GM12878 (cell line): ENCODE results near the gene CACNA2D2. TPM values are rescaled to one million over a fixed set of nuclear protein-coding genes. Genes with fewer than 3 reads are reported as not detected.

Experiments used
- ATF3 ChIP-seq: IDR thresholded peaks from 2 replicates; pipeline ENCODE4 v1.6.1; 2011; ENCODE audit warnings: low read depth, mild to moderate bottlenecking, low read length, moderate library complexity, borderline replicate concordance; ENCODE audit errors: extremely low read depth
- CBFB ChIP-seq: IDR thresholded peaks from 2 replicates; pipeline ENCODE4 v1.6.1; 2016; ENCODE audit warnings: antibody characterized with exemption, low read depth
- CHD1 ChIP-seq: IDR thresholded peaks from 2 replicates; pipeline ENCODE4 v1.6.1; 2012; ENCODE audit warnings: low read depth, low read length, improper control_type of control experiment
- CREB1 ChIP-seq: IDR thresholded peaks from 2 replicates; pipeline ENCODE4 v1.6.1; 2012; ENCODE audit warnings: low read depth, mild to moderate bottlenecking, inconsistent platforms
- DPF2 ChIP-seq: fragments of 450-650 bp; IDR thresholded peaks from 2 replicates; pipeline ENCODE4 v1.6.1; 2017; ENCODE audit warnings: mild to moderate bottlenecking
- E2F8 ChIP-seq: fragments of 450-650 bp; IDR thresholded peaks from 2 replicates; pipeline ENCODE4 v1.6.1; 2018; ENCODE audit warnings: mild to moderate bottlenecking, low read depth, moderate library complexity; ENCODE audit not compliant: partially characterized antibody
- EGR1 ChIP-seq, 2 experiments: IDR thresholded peaks; 1 replicate in 1 of 2; 2 replicates in 1 of 2; pipeline ENCODE4 v1.6.1; 2011 to 2012; ENCODE audit warnings: low read depth in 2 of 2, low read length in 2 of 2, borderline replicate concordance in 1 of 2, mild to moderate bottlenecking in 1 of 2, moderate library complexity in 1 of 2
- ELK1 ChIP-seq: IDR thresholded peaks from 2 replicates; pipeline ENCODE4 v1.6.1; 2012; ENCODE audit warnings: low read depth, low read length, improper control_type of control experiment
- ESRRA ChIP-seq: IDR thresholded peaks from 2 replicates; pipeline ENCODE4 v1.6.1; 2012; ENCODE audit warnings: mild to moderate bottlenecking, low read length, improper control_type of control experiment
- FOXK2 ChIP-seq: fragments of 450-650 bp; IDR thresholded peaks from 2 replicates; pipeline ENCODE4 v1.6.1; 2017; ENCODE audit warnings: mild to moderate bottlenecking, moderate library complexity
- GATAD2B ChIP-seq: fragments of 450-650 bp; conservative IDR thresholded peaks from 2 replicates; pipeline ENCODE4 v1.6.1; 2017; ENCODE audit warnings: low read depth, mild to moderate bottlenecking, moderate library complexity
- HDAC2 ChIP-seq: fragments of 200-600 bp; sonication (generic); IDR thresholded peaks from 2 replicates; pipeline ENCODE4 v1.6.1; 2017
- MAX ChIP-seq: IDR thresholded peaks from 2 replicates; pipeline ENCODE4 v1.6.1; 2012; ENCODE audit warnings: low read depth, low read length, improper control_type of control experiment
- MEF2A ChIP-seq: IDR thresholded peaks from 2 replicates; pipeline ENCODE4 v1.6.1; 2011; ENCODE audit warnings: low read depth, mild to moderate bottlenecking, low read length, moderate library complexity; ENCODE audit not compliant: insufficient read depth
- MLLT1 ChIP-seq: fragments of 450-650 bp; IDR thresholded peaks from 2 replicates; pipeline ENCODE4 v1.6.1; 2016; ENCODE audit warnings: mild to moderate bottlenecking
- MXI1 ChIP-seq: fragments of 150-350 bp; IDR thresholded peaks from 2 replicates; pipeline ENCODE4 v1.6.1; 2011; ENCODE audit warnings: low read depth, mild to moderate bottlenecking, inconsistent platforms, low read length, improper control_type of control experiment
- NFXL1 ChIP-seq: fragments of 450-650 bp; IDR thresholded peaks from 2 replicates; pipeline ENCODE4 v1.6.1; 2017; ENCODE audit warnings: antibody characterized with exemption, mild to moderate bottlenecking, borderline replicate concordance
- NR2F1 ChIP-seq: fragments of 450-650 bp; conservative IDR thresholded peaks from 2 replicates; pipeline ENCODE4 v1.6.1; 2017; ENCODE audit warnings: mild to moderate bottlenecking
- PML ChIP-seq: IDR thresholded peaks from 2 replicates; pipeline ENCODE4 v1.6.1; 2012; ENCODE audit warnings: low read length, inconsistent platforms
- POLR2AphosphoS5 ChIP-seq: IDR thresholded peaks from 2 replicates; pipeline ENCODE4 v1.6.1; 2011; ENCODE audit warnings: mild to moderate bottlenecking, low read length, inconsistent platforms
- RCOR1 ChIP-seq: conservative IDR thresholded peaks from 2 replicates; pipeline ENCODE4 v1.6.1; 2012; ENCODE audit warnings: low read depth, low read length, improper control_type of control experiment
- SMAD1 ChIP-seq: fragments of 450-650 bp; IDR thresholded peaks from 2 replicates; pipeline ENCODE4 v1.6.1; 2018; ENCODE audit warnings: mild to moderate bottlenecking, low read depth; ENCODE audit not compliant: partially characterized antibody
- SP1 ChIP-seq: IDR thresholded peaks from one replicate; pipeline ENCODE4 v1.6.1; 2011; ENCODE audit warnings: low read depth, low read length
- SREBF1 ChIP-seq: IDR thresholded peaks from 2 replicates; pipeline ENCODE4 v1.6.1; 2012; ENCODE audit warnings: mild to moderate bottlenecking, low read length
- SREBF2 ChIP-seq: IDR thresholded peaks from 2 replicates; pipeline ENCODE4 v1.6.1; 2012; ENCODE audit warnings: mild to moderate bottlenecking, low read length
- SUPT20H ChIP-seq: IDR thresholded peaks from 2 replicates; pipeline ENCODE4 v1.6.1; 2011; ENCODE audit warnings: low read depth, mild to moderate bottlenecking, low read length, moderate library complexity, borderline replicate concordance; ENCODE audit not compliant: control insufficient read depth
- TAF1 ChIP-seq: IDR thresholded peaks from 2 replicates; pipeline ENCODE4 v1.6.1; 2011; ENCODE audit warnings: mild to moderate bottlenecking, low read depth, low read length, borderline replicate concordance
- polyA plus RNA-seq, 11 experiments: library from polyadenylated mRNA; depleted of rRNA in 4 of 11; unstranded in 6 of 11; stranded (reverse) in 5 of 11; fragments of >200 nt; fragmentation: Nextera tagmentation in 4 of 11; fragmentation: Illumina TruSeq in 1 of 11; extraction: Ambion mirVana in 4 of 11; extraction: Trizol in 1 of 11; gene quantifications; 1 replicate in 1 of 11; 2 replicates in 10 of 11; pipeline versions ENCODE4 v1.2.1 to v1.2.3, GENCODE V29; 2011 to 2016; ENCODE audit warnings: inconsistent platforms in 2 of 11, missing spikeins in 2 of 11, low read depth in 1 of 11
- total RNA-seq, 4 experiments: library from RNA; depleted of rRNA in 3 of 4; stranded (reverse); fragments of >200 nt in 3 of 4; fragmentation: Illumina TruSeq in 1 of 4; extraction: Trizol in 1 of 4; gene quantifications; 2 replicates each; pipeline versions ENCODE4 v1.2.1 to v1.2.3, GENCODE V29; 2013 to 2021

Gene CACNA2D2
- total and polyA plus RNA-seq, 10 of the 15 experiments (the other 5 are each of a cell fraction or from before 2014, with no cell fraction given): 0.03 to 0.07 TPM; not detected in 8

GRCh38 chr3:50320853-50321335 is 182.5 kb downstream of the CACNA2D2 start (continued):
- TF ChIP-seq EGR1 (IDR thresholded peaks at IDR 0.05; ENCODE audit: borderline replicate concordance in 1 of 2, low read depth in 2 of 2, low read length in 2 of 2) (peak in 1 of 2 experiments; percentile 85; a peak in 2 of 3 replicates), NR2F1 (0 out of 2 replicates have a peak, but pooled peaks have one; percentile 80), SREBF1 (no peak), SUPT20H (no peak), MXI1 (peak; percentile 71), MLLT1 (no peak), SP1 (no peak), CHD1 (no peak), HDAC2 (0 out of 2 replicates have a peak, but pooled peaks have one; percentile 60), MEF2A (no peak), ATF3 (0 out of 2 replicates have a peak, but pooled peaks have one; percentile 21), E2F8 (no peak), RCOR1 (no peak), GATAD2B (0 out of 2 replicates have a peak, but pooled peaks have one; percentile 93), POLR2AphosphoS5 (0 out of 2 replicates have a peak, but pooled peaks have one; percentile 18), CBFB (no peak), TAF1 (0 out of 2 replicates have a peak, but pooled peaks have one; percentile 12), FOXK2 (no peak), SREBF2 (no peak), CREB1 (0 out of 2 replicates have a peak, but pooled peaks have one; percentile 3), SMAD1 (no peak), MAX (peak; percentile 42; the same call in 1 of the 2 replicates), ESRRA (no peak), DPF2 (no peak; the same call in 1 of the 2 replicates), PML (no peak), NFXL1 (no peak), ELK1 (no peak)
